GM21515 (cell line): ENCODE measurements around the gene BCL11A.
A peak's percentile ranks its signal among the peaks of the same experiment; 100 is the strongest.

Experiments used
- ATAC-seq: cut with Tn5 transposase; IDR thresholded peaks from one replicate; pipeline ENCODE4 v1.9.1; 2021; ENCODE audit not compliant: unreplicated experiment

The BCL11A gene

DNA sequence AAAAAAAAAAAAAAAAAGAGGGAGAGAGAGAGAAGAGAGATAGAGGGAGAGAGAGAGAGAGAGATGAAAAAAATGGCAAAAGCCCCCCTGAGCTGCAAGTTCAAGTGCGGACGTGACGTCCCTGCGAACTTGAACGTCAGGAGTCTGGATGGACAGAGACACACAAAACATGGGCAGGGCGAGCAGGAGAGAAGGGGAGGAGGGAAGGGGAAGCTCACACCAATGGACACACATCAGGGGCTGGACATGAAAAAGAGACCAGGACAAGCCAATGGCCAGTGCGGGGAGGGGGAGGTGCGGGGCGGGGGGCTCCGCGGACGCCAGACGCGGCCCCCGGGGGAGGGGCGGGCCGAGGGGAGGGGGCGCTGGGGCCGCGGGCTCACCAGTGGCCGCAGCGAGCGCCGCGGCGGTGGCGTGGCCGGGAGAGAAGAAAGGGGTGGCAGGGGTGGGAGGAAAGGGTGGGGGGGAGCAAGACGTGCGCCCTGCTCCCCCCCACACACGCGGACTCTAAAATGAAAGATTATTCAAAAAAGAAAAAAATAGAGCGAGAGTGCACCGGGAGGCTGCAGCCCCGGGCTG lies at the start of gene BCL11A:
Gene BCL11A, minus strand, starts transcription at position 160 of the 579 bp plus-strand sequence. CDS start 384 bp downstream, outside the sequence.
- no peak for ATAC-seq

GRCh38 chr2:60602828-60603532 lies 49.5 kb upstream of the BCL11A start:
- ATAC-seq: no peak

DNA sequence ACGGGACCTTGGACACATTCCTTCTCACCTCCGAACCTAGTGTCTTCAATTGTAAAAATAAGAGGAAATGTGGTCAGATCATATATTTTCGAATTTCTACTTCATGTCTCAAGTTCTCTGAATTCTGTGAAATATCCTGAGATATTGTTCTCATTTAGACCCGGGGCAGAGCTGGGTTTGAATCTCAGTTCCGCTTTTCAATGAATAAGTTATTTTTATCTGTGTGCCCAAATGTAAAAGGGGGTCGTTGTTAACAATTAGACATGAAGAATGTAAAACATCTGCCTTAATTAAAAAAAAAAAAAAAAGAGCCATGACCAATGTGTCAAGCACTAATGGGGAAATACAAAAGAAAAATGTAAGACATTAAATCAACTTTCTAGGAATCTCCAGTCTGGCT lies 48.9 kb upstream of the BCL11A start:
- ATAC-seq: no peak

DNA sequence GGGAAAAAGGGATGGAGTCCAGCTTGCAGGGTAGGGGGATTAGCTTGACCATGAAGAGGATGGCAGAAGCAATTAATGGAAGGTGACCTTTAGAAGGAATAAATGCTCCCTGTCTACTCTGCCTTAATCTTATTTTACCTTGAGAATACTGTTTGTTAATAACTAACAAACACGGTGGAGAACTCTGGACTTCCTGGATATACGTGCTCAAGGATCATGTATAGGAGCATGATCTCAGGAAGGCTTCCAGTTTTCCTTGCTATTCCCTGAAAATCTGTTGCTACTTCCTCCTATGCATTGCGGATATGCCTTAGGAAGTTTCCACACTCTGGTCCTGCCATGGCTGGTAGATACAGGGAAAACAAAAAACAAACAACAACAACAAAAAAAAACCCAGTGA lies 44.8 kb upstream of the BCL11A start:
- no peak for ATAC-seq

DNA sequence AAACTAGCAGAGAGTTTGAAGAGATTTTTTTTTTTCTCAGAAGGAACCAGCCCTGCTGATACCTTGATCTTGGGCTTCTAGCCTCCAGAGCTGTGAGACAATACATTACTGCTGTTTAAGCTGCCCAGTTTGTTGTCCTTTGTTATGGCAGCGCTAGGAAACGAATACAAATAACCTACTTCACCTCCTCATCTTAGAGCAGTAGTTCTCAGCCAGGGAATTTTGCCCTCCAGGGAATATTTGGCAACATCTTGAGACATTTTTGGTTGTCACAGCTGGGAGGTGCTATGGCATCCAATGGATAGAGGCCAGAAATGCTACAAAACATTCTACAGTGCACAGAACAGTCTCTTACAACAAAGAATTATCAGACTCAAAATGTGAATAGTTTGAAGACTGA lies 43.9 kb upstream of the BCL11A start:
- ATAC-seq: no peak

DNA sequence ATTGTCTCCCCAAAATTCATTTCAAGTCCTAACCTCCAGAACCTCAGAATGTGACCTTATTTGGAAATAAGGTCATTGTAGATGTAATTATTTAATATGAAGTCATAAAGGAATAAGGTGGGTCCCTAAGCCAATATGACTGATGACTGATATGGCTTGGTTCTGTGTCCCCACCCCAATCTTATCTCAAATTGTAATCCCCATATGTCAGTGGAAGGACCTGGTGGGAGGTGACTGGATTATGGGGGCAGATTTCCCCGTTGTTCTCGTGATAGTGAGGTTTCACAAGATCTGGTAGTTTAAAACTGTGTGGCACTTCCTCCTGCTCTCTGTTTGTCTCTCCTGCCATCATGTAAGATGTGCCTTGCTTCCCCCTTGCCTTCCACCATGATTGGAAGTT lies 43.0 kb upstream of the BCL11A start:
- no peak for ATAC-seq

DNA sequence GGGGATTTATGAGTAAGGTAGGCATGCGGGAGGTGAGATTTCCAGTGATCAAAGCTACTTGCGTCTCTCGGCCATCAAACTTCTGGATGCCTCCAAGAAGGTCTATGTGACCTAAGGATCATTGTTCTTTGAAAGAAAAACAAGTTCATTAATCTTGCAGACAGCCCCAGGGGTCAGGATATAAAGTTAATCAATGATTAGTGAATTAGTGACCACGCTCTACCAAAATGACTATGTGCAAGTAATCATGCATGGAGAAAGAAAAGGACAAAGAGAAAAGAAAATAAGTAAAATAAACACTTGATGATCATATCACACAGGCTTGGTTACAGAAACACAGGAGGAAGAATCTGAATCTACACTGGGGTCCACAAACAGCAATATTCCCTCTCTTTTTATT lies 42.5 kb upstream of the BCL11A start:
- ATAC-seq: no peak

GRCh38 chr2:60589104-60589503 lies 35.6 kb upstream of the BCL11A start:
- ATAC-seq: no peak

- no peak for ATAC-seq
Observed at GRCh38 chr2:60586081-60586480, 32.6 kb upstream of the BCL11A start.

DNA sequence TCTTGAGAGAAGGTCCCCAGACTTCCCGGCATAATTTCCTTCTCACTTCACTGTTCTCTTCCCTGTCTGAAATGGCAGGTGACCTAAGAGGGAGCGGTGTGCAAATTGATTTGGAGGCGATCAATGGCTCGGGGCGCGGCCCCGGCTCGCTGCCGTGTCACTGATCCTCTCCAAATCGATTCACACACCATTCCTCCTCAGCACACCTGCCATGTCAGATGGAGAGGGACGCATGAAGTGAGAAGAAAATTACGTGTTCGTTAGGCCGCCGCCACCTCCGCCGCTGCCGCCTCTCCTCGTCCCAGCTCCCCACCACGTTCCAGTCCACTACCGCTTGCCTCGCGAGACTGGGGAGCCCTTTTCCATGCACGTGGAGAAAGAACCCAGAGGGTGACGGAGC lies 31.8 kb upstream of the BCL11A start:
- no peak for ATAC-seq

DNA sequence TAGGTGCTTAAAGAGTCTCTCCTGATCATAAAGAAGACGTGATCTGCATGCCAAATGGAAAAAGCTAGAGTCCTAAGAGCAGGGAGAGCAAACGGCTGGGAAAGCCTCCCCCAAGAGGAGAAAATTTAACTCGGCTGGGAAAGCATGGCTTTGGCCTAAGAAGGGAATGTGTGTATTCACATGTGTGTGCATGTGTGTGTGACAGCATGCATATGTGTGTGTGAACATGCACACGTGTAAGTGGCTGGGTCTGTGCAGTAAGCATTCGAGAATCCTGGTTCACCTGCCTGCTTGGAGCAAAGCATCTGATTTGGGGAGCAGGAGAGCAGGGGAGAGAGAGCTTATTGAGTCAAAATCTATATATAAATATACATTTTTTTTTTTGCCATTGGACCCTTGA lies 30.1 kb upstream of the BCL11A start:
- no peak for ATAC-seq

DNA sequence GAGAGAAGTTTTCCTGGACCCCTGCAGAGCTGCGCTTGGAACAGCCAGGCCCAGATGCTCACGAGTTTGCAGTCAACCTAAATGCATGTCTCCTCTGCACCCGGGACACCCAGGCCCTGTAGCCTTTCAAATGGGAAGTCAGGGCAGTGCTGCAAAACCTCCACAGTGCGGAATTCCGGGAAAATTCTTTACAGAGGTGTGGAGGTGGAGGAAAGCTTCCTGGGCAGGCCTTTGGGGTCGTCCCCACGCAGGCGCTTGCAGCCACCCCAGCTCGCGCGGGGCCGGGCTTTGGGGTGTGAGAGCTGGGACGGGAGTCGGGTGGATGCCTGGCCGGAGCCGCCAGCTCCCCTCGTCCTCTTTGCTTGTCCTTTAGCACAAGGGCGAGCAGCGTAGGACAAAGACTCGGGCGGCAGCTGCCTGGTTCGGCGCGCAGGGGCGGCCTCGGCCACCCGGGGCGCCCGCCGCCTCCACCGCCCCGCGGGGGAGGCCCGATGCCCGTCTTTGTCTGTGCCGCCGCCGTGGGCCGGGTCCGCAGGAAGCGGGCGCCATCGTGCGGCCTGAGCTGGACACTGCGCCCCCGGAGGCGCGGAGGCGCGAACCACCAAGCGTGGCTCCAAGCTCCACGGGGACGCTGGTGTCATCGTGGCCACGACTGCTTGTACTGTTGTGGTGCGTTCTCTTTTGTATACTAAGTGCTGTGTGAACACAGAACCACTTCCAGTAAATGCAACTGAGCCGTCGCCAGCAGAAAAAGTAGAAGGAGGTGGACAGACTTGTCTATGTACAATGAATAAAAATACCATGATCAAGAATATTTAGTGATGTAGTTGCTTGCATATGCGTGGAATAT lies 28.2 kb upstream of the BCL11A start:
- ATAC-seq: peak; percentile 97

DNA sequence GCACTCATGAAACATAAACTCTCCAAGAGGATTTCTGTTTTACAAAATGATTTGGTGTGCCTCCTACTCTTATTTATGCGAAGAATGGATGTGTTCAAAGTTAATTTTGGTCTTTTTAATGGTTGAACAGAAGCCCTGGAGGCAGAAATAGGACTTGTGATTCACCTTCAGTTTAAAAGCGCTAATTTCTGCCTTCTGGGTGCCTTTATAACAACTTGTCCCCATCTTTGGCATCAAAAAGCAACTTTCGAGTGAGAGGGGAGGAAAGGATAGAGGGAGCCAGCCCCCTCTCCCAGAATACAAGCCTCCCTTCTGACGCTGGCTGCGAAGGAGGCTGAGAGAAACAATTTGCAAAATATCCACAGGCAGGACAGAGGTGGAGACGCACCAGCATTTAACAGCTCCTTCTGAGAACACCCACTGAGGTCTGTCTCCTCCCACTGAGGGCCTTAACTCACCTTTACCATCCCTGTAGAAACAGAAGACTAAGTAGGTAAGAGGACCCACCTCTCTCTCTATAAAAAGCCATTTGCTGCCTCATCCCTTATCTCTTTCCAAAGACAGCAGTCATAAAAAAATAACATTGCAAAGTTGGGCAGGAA lies 24.3 kb upstream of the BCL11A start:
- no peak for ATAC-seq

GRCh38 chr2:60573251-60573650 lies 19.8 kb upstream of the BCL11A start:
- ATAC-seq: no peak

- no peak for ATAC-seq
Observed at GRCh38 chr2:60570251-60570650, 16.8 kb upstream of the BCL11A start.

GRCh38 chr2:60569680-60570111 lies 16.2 kb upstream of the BCL11A start:
- ATAC-seq: no peak

DNA sequence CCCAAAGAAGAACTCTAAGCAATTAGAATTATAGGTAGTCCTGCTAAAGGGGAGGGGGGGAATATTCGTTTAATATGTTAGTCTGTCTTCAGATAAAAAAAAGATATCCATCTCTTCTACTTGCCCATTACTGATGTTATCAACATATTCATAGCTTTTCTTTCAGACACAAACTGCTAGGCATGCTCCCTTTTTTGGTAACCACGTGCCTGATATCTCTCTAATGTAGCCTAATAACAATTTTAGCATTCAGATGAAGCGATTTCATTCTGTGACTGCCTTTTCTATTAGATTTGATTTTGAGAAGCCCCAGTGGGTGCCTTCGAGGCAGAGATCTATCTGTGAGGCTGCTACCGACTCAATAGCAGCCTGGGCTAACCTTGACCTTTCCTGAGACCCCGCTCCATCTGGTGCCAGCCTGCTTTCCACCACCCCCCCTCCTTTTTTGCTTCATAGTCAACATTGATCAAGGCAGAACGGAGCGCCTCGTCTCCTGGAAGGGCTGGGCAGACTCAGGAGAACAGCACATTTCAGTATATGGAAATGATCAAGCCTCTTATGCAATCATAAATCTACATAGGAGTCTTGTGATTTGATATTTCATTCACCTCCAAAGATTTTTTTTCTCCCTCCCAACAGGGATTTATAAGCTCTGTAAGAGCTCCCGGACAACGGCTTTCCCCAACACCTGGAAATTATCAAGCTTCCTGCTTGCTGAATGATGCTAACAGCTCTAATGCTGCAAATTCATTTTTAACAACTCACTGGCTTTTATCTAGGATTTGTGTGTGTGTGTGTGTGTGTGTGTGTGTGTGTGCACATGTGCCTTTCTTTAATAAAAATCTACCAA lies 14.7 kb upstream of the BCL11A start:
- no peak for ATAC-seq

GRCh38 chr2:60567096-60567495 lies 13.6 kb upstream of the BCL11A start:
- ATAC-seq: no peak

- no peak for ATAC-seq
Observed at GRCh38 chr2:60565472-60565871, 12.0 kb upstream of the BCL11A start.

DNA sequence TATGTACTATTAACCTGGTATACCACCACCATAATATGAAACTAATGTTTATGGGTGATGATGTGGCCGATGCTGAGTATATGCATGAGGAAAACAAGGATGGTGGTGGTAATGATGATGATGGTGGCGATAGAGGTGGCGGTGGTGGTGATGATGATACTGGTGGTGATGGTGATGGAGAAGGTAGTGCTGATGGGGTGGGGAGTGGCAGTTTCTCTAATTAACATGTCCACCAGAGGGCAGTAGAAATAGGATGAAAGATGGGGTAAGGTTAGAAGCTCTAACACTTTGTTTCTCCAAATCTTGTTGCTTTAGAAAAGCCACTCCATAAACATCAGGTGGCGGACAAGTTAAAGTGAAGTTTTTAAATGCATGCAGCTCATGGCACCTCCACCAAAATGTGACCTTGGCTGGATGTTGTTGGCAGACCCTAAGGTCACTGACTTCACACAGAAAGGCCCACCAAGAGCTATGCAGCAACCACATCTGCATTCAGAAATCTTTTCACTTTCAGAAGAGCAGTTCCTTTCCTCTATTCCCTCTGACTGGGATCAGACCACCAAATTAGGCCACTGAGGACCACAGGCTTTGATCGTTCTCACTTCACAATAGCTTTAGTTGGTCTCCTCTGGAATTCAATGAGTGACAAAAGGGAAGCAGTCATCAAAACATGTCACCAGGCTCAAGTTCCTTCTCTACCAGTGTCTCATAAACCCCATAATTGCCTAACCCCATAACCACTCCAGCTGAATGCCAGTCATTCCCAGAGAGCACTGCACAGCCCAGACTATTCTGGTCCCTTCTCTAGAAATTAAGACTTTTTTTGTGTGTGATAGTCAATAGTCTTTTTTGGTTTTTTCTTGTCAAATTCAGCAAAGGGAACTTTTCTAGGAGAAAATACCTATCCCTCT lies 7.5 kb upstream of the BCL11A start:
- peak; percentile 57 for ATAC-seq
